Hepatocyte (in vitro differentiated cells): Measurements from ENCODE around the gene UQCRH.

Source experiments
- EZH2 ChIP-seq: fragments of 200-600 bp; sonication (generic); IDR thresholded peaks from 2 replicates; pipeline ENCODE4 v1.6.1; 2016; ENCODE audit warnings: antibody characterized with exemption, mild to moderate bottlenecking, borderline replicate concordance
- EZH2phosphoT487 ChIP-seq: fragments of 200-600 bp; sonication (generic); IDR thresholded peaks from one replicate; pipeline ENCODE4 v1.6.1; 2018; ENCODE audit warnings: antibody characterized with exemption, mild to moderate bottlenecking, low read depth, moderate library complexity; ENCODE audit not compliant: unreplicated experiment, severe bottlenecking
- TF ChIP-seq, protein P1 (sequence below): fragments of 200-600 bp; sonication (generic); IDR thresholded peaks from 2 replicates; pipeline ENCODE4 v1.5.1; 2016; ENCODE audit warnings: antibody characterized with exemption, mild to moderate bottlenecking; ENCODE audit not compliant: poor library complexity

GRCh38 chr1:46278807-46279206 lies 24.7 kb upstream of the UQCRH start:
- TF ChIP-seq, protein P1, sequence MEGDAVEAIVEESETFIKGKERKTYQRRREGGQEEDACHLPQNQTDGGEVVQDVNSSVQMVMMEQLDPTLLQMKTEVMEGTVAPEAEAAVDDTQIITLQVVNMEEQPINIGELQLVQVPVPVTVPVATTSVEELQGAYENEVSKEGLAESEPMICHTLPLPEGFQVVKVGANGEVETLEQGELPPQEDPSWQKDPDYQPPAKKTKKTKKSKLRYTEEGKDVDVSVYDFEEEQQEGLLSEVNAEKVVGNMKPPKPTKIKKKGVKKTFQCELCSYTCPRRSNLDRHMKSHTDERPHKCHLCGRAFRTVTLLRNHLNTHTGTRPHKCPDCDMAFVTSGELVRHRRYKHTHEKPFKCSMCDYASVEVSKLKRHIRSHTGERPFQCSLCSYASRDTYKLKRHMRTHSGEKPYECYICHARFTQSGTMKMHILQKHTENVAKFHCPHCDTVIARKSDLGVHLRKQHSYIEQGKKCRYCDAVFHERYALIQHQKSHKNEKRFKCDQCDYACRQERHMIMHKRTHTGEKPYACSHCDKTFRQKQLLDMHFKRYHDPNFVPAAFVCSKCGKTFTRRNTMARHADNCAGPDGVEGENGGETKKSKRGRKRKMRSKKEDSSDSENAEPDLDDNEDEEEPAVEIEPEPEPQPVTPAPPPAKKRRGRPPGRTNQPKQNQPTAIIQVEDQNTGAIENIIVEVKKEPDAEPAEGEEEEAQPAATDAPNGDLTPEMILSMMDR = no peak
- TF ChIP-seq EZH2 = no peak
- no peak for TF ChIP-seq EZH2phosphoT487
